Activated CD8-positive, alpha-beta memory T cell treated with anti-CD3 and anti-CD28 coated beads for 1 hour (primary cell): ENCODE results near the gene GPR101.

Source experiments
- DNase-seq, 2 donors: peaks; one replicate each; pipeline ENCODE4 v3.0.0-alpha.2; 2020; ENCODE audit warnings: low read depth in 1 of 2; ENCODE audit errors: extremely low read depth in 1 of 2

Gene GPR101

GRCh38 chrX:137033774-137034507 lies at the start of gene GPR101:
TSS of gene GPR101 (minus strand) at chrX:137033995. CDS start at chrX:137031674, 2,321 bp downstream.
- no peak for DNase-seq

- no peak for DNase-seq
Measured at GRCh38 chrX:137081239-137081638, 47.4 kb upstream of the GPR101 start.

- no peak for DNase-seq
Measured at GRCh38 chrX:137072396-137072795, 38.6 kb upstream of the GPR101 start.

- no peak for DNase-seq
Measured at GRCh38 chrX:137071596-137071995, 37.8 kb upstream of the GPR101 start.

GRCh38 chrX:137067147-137067546 lies 33.4 kb upstream of the GPR101 start:
- no peak for DNase-seq

GRCh38 chrX:137062915-137063617 lies 29.3 kb upstream of the GPR101 start:
- DNase-seq, result no peak

- no peak for DNase-seq
Measured at GRCh38 chrX:137058339-137059127, 24.7 kb upstream of the GPR101 start.

- DNase-seq, result no peak
Measured at GRCh38 chrX:137052643-137053235, 18.9 kb upstream of the GPR101 start.

GRCh38 chrX:137051978-137052642 lies 18.3 kb upstream of the GPR101 start:
- peak; percentile 45 to 59 for DNase-seq

GRCh38 chrX:137044893-137045292 lies 11.1 kb upstream of the GPR101 start:
- no peak for DNase-seq

GRCh38 chrX:137043736-137044135 lies 9.9 kb upstream of the GPR101 start:
- no peak for DNase-seq

- DNase-seq, result no peak
Measured at GRCh38 chrX:137041329-137041728, 7.5 kb upstream of the GPR101 start.

- no peak for DNase-seq
Measured at GRCh38 chrX:137040113-137040794, 6.5 kb upstream of the GPR101 start.

- no peak for DNase-seq
Measured at GRCh38 chrX:137034508-137034872, 695 bp upstream of the GPR101 start.

- no peak for DNase-seq
Measured at GRCh38 chrX:137032841-137033773, 688 bp downstream of the GPR101 start.

- DNase-seq, result no peak
Measured at GRCh38 chrX:137032341-137032694, 1.5 kb downstream of the GPR101 start.

GRCh38 chrX:137031517-137032340 lies 2.1 kb downstream of the GPR101 start:
- DNase-seq, result no peak

GRCh38 chrX:137031039-137031438 lies 2.8 kb downstream of the GPR101 start:
- DNase-seq, result no peak
